Tibial nerve (tissue), 4 donors: ENCODE data around the gene MYO7A. TPM values are rescaled to one million over a fixed set of nuclear protein-coding genes. Genes with fewer than 3 reads are reported as not detected.
A peak's percentile ranks its signal among the peaks of the same experiment; 100 is the strongest.

Source experiments
- DNase-seq, 2 donors: peaks; one replicate each; pipeline ENCODE4 v3.0.0-alpha.2; 2019; ENCODE audit warnings: low spot score in 2 of 2
- H3K27ac ChIP-seq, 4 donors: fragments of 200-600 bp; sonication (generic) in 3 of 4; one replicate each; pipeline ENCODE4 v1.5.1; 2017 to 2019; ENCODE audit warnings: mild to moderate bottlenecking in 1 of 4
- H3K27me3 ChIP-seq, 2 donors: fragments of 200-600 bp; sonication (generic) in 1 of 2; one replicate each; pipeline versions ENCODE4 v1.5.1 to v1.6.0; 2017 to 2019
- H3K36me3 ChIP-seq, 3 donors: fragments of 200-600 bp; sonication (generic); one replicate each; pipeline ENCODE4 v1.5.1; 2018 to 2019
- H3K4me1 ChIP-seq, 4 donors: fragments of 200-600 bp; sonication (generic) in 3 of 4; one replicate each; pipeline ENCODE4 v1.5.1; 2017 to 2019
- H3K4me3 ChIP-seq, 4 donors: fragments of 200-600 bp; sonication (generic) in 3 of 4; one replicate each; pipeline ENCODE4 v1.5.1; 2017 to 2019; ENCODE audit warnings: mild to moderate bottlenecking in 1 of 4, moderate library complexity in 1 of 4
- H3K9me3 ChIP-seq, 4 donors: fragments of 200-600 bp; sonication (generic) in 3 of 4; one replicate each; pipeline ENCODE4 v1.5.1; 2017 to 2019
- CTCF ChIP-seq, 5 experiments: fragments of 200-600 bp in 3 of 5; fragments of 450-650 bp in 2 of 5; sonication (generic) in 3 of 5; IDR thresholded peaks; one replicate each; pipeline ENCODE4 v1.5.1; 2016 to 2019; ENCODE audit warnings: antibody characterized with exemption in 5 of 5, mild to moderate bottlenecking in 3 of 5, moderate library complexity in 2 of 5
- EP300 ChIP-seq, 2 donors: sonication (generic); formaldehyde crosslinking; IDR thresholded peaks; one replicate each; pipeline ENCODE4 v1.6.1; 2017; ENCODE audit warnings: antibody characterized with exemption in 2 of 2, mild to moderate bottlenecking in 1 of 2
- POLR2A ChIP-seq, 2 donors: fragments of 450-650 bp; IDR thresholded peaks; one replicate each; pipeline ENCODE4 v1.6.1; 2017; ENCODE audit warnings: antibody characterized with exemption in 2 of 2, mild to moderate bottlenecking in 2 of 2, moderate library complexity in 2 of 2
- WGBS, 2 donors: methylation state at CpG; one replicate each; pipeline ENCODE4 v1.1.5; 2018; 5-methylcytosine and 5-hydroxymethylcytosine counted together
- total RNA-seq, 4 donors: library from RNA; depleted of rRNA; stranded (reverse); fragments of >200 nt; gene quantifications; one replicate each; pipeline ENCODE4 v1.1.0, GENCODE V29; 2016

MYO7A gene
- total RNA-seq: 10 to 100 TPM; 12.6 to 45.0 (median 24.4) TPM

- no peak for DNase-seq
- whole genome bisulfite sequencing, 2 donors: 28 to 29% methylated on average over 18 to 20 of the region's 20 CpGs
- H3K4me1 ChIP-seq: peaks cover 0 to 49% (median 19%) of the 10 kb centered on the region in 4 donors
- TF ChIP-seq CTCF (IDR thresholded peaks at IDR 0.05) (no peak), EP300 (IDR thresholded peaks at IDR 0.05) (no peak), POLR2A (IDR thresholded peaks at IDR 0.05) (no peak)
- H3K27me3 ChIP-seq: no peaks in the 10 kb centered on the region
- H3K36me3 ChIP-seq: peaks cover 0 to 17% (median 0%) of the 10 kb centered on the region in 3 donors
- peak within 1 kb of the TSS in 1 of 4 donors; percentile 59 for H3K27ac ChIP-seq
- peak within 1 kb of the TSS; percentile 8 to 54 (median 26) for H3K4me3 ChIP-seq
- H3K9me3 ChIP-seq: no peaks in the 10 kb centered on the region
Measured at GRCh38 chr11:77127920-77128691, at the start of gene MYO7A. TSS of gene MYO7A (plus strand) at chr11:77128246. CDS start at chr11:77130635, 2,389 bp downstream.

GRCh38 chr11:77079666-77080065, 48.4 kb upstream of the MYO7A start:
- Histone ChIP-seq H3K9me3 (peaks cover 0 to 3% (median 0%) of the 10 kb centered on the region in 4 donors), H3K27ac (peak overlapping the region in 1 of 4 donors; percentile 80), H3K27me3 (no peaks in the 10 kb centered on the region), H3K36me3 (no peaks in the 10 kb centered on the region), H3K4me1 (peaks cover 0 to 59% (median 39%) of the 10 kb centered on the region in 4 donors), H3K4me3 (no peak overlapping the region)
- TF ChIP-seq CTCF (IDR thresholded peaks at IDR 0.05) (no peak), EP300 (IDR thresholded peaks at IDR 0.05) (no peak), POLR2A (IDR thresholded peaks at IDR 0.05) (no peak)
- 93 to 94% methylated on average over 2 of the region's 2 CpGs for WGBS, 2 donors
- DNase-seq: no peak

- Histone ChIP-seq H3K4me3 (no peak overlapping the region), H3K27ac (peak overlapping the region in 3 of 4 donors; percentile 66 to 88 (median 80)), H3K4me1 (peaks cover 0 to 59% (median 39%) of the 10 kb centered on the region in 4 donors), H3K9me3 (peaks cover 0 to 3% (median 0%) of the 10 kb centered on the region in 4 donors), H3K27me3 (no peaks in the 10 kb centered on the region), H3K36me3 (no peaks in the 10 kb centered on the region)
- WGBS, 2 donors: 79 to 92% methylated on average over 2 of the region's 2 CpGs
- TF ChIP-seq CTCF (IDR thresholded peaks at IDR 0.05): no peak
- TF ChIP-seq POLR2A (IDR thresholded peaks at IDR 0.05): no peak
- TF ChIP-seq EP300 (IDR thresholded peaks at IDR 0.05): no peak
- peak in 1 of 2 donors; percentile 4 for DNase-seq
Measured at GRCh38 chr11:77080643-77081210, 47.3 kb upstream of the MYO7A start.

- TF ChIP-seq EP300 (IDR thresholded peaks at IDR 0.05): no peak
- TF ChIP-seq POLR2A (IDR thresholded peaks at IDR 0.05): no peak
- no peak for TF ChIP-seq CTCF (IDR thresholded peaks at IDR 0.05)
- 74 to 80% methylated on average over 8 to 9 of the region's 9 CpGs for WGBS, 2 donors
- H3K36me3 ChIP-seq: no peaks in the 10 kb centered on the region
Measured at GRCh38 chr11:77081381-77081851, 46.6 kb upstream of the MYO7A start.

More at GRCh38 chr11:77081381-77081851, 46.6 kb upstream of the MYO7A start:
- Histone ChIP-seq H3K9me3 (peaks cover 0 to 3% (median 0%) of the 10 kb centered on the region in 4 donors), H3K27ac (peak overlapping the region in 3 of 4 donors; percentile 66 to 88 (median 80)), H3K27me3 (no peaks in the 10 kb centered on the region), H3K4me1 (peaks cover 0 to 64% (median 45%) of the 10 kb centered on the region in 4 donors), H3K4me3 (no peak overlapping the region)
- DNase-seq: peak in 1 of 2 donors; percentile 12
